WTC11 (cell line): ENCODE results near the gene ZFPL1. TPM values are rescaled to one million over a fixed set of nuclear protein-coding genes. Genes with fewer than 3 reads are reported as not detected.

Experiments used
- ATAC-seq: fragments of 200-7000 bp; cut with Tn5 transposase; 2 replicates; pipeline ENCODE4 v1.10.0; 2021; ENCODE audit warnings: mild to moderate bottlenecking, moderate library complexity
- CTCF ChIA-PET: fragments of 300-600 bp; sonication (Branson Sonifier 250); formaldehyde crosslinking; loops from one replicate; lab custom pipeline; 2021; ENCODE audit warnings: antibody characterized with exemption; lab: Charles Lee
- POLR2A ChIA-PET: fragments of 350-600 bp; sonication (Branson Sonifier 250); formaldehyde crosslinking; loops from one replicate; lab custom pipeline; 2021; ENCODE audit warnings: antibody characterized with exemption; lab: Charles Lee
- DNase-seq: peaks from one replicate; pipeline ENCODE4 v3.0.0; 2021; ENCODE audit warnings: low spot score
- H3K27ac Mint-ChIP-seq: 2 replicates; pipeline ENCODE4 v1.8.0; 2021; ENCODE audit warnings: mixed read lengths
- H3K27me3 Mint-ChIP-seq: 2 replicates; pipeline ENCODE4 v1.8.0; 2021; ENCODE audit warnings: low read depth, mild to moderate bottlenecking, moderate library complexity, mixed read lengths
- H3K36me3 Mint-ChIP-seq: 2 replicates; pipeline ENCODE4 v1.8.0; 2021; ENCODE audit warnings: mixed read lengths
- H3K4me1 Mint-ChIP-seq: 2 replicates; pipeline ENCODE4 v1.8.0; 2022; ENCODE audit warnings: mixed read lengths
- H3K4me3 Mint-ChIP-seq: 2 replicates; pipeline ENCODE4 v1.8.0; 2021; ENCODE audit warnings: mild to moderate bottlenecking, moderate library complexity, mixed read lengths
- H3K9me3 Mint-ChIP-seq: 2 replicates; pipeline ENCODE4 v1.8.0; 2021; ENCODE audit warnings: mixed read lengths
- ARID4B ChIP-seq: sonication (generic); formaldehyde crosslinking; IDR thresholded peaks from 2 replicates; pipeline ENCODE4 v1.8.0; 2023; ENCODE audit warnings: missing genetic modification reagents, mild to moderate bottlenecking, borderline replicate concordance
- CREM ChIP-seq: sonication (generic); formaldehyde crosslinking; IDR thresholded peaks from 2 replicates; pipeline ENCODE4 v1.8.1; 2022; ENCODE audit warnings: mild to moderate bottlenecking, missing genetic modification reagents, moderate library complexity
- CTCF ChIP-seq: fragments of 200-600 bp; IDR thresholded peaks from 2 replicates; pipeline ENCODE4 v1.8.0; 2022; ENCODE audit warnings: antibody characterized with exemption
- EMX1 ChIP-seq: fragments of 250-450 bp; sonication (Bioruptor Pico); IDR thresholded peaks from 2 replicates; pipeline ENCODE4 v1.8.0; 2021; ENCODE audit warnings: mild to moderate bottlenecking
- ESRRA ChIP-seq: sonication (generic); formaldehyde crosslinking; IDR thresholded peaks from 2 replicates; pipeline ENCODE4 v1.8.1; 2022; ENCODE audit warnings: mild to moderate bottlenecking, missing genetic modification reagents, borderline replicate concordance
- GABPB1 ChIP-seq: sonication (generic); formaldehyde crosslinking; IDR thresholded peaks from 2 replicates; pipeline ENCODE4 v1.8.1; 2023; ENCODE audit warnings: mild to moderate bottlenecking, missing genetic modification reagents
- IRF2 ChIP-seq: sonication (generic); formaldehyde crosslinking; IDR thresholded peaks from 2 replicates; pipeline ENCODE4 v1.8.0; 2022; ENCODE audit warnings: low read depth, missing genetic modification reagents, borderline replicate concordance
- JAZF1 ChIP-seq: fragments of 250-450 bp; sonication (Bioruptor Pico); IDR thresholded peaks from 2 replicates; pipeline ENCODE4 v1.9.0; 2021; ENCODE audit warnings: moderate library complexity, mild to moderate bottlenecking, inconsistent platforms
- MLX ChIP-seq: sonication (generic); formaldehyde crosslinking; IDR thresholded peaks from 2 replicates; pipeline ENCODE4 v1.8.1; 2023; ENCODE audit warnings: mild to moderate bottlenecking, missing genetic modification reagents, moderate library complexity
- MXD4 ChIP-seq: fragments of 250-450 bp; sonication (Bioruptor Pico); IDR thresholded peaks from 2 replicates; pipeline ENCODE4 v1.8.0; 2021; ENCODE audit warnings: mild to moderate bottlenecking, moderate library complexity, borderline replicate concordance
- NFE2L1 ChIP-seq: sonication (generic); formaldehyde crosslinking; IDR thresholded peaks from 2 replicates; pipeline ENCODE4 v1.8.1; 2023; ENCODE audit warnings: missing genetic modification reagents
- NR3C1 ChIP-seq: sonication (generic); formaldehyde crosslinking; conservative IDR thresholded peaks from 2 replicates; pipeline ENCODE4 v1.8.1; 2023; ENCODE audit warnings: low read depth, mild to moderate bottlenecking, missing genetic modification reagents
- OVOL2 ChIP-seq: fragments of 250-450 bp; sonication (Bioruptor Pico); IDR thresholded peaks from 2 replicates; pipeline ENCODE4 v1.9.0; 2021; ENCODE audit warnings: mild to moderate bottlenecking, borderline replicate concordance
- SMAD3 ChIP-seq: sonication (generic); formaldehyde crosslinking; IDR thresholded peaks from 2 replicates; pipeline ENCODE4 v1.8.0; 2022; ENCODE audit warnings: missing genetic modification reagents, mild to moderate bottlenecking, borderline replicate concordance
- SP1 ChIP-seq: sonication (generic); formaldehyde crosslinking; conservative IDR thresholded peaks from 2 replicates; pipeline ENCODE4 v1.8.1; 2022; ENCODE audit warnings: missing genetic modification reagents
- ZBTB43 ChIP-seq: sonication (generic); formaldehyde crosslinking; IDR thresholded peaks from 2 replicates; pipeline ENCODE4 v1.8.1; 2023; ENCODE audit warnings: mild to moderate bottlenecking, missing genetic modification reagents
- ZNF121 ChIP-seq: sonication (generic); formaldehyde crosslinking; IDR thresholded peaks from 2 replicates; pipeline ENCODE4 v1.8.0; 2023; ENCODE audit warnings: missing genetic modification reagents
- ZNF532 ChIP-seq: fragments of 250-450 bp; sonication (Bioruptor Pico); IDR thresholded peaks from 2 replicates; pipeline ENCODE4 v1.9.0; 2021; ENCODE audit warnings: mild to moderate bottlenecking, borderline replicate concordance
- total RNA-seq: library from RNA; stranded (reverse); gene quantifications from 3 replicates; pipeline ENCODE4 v1.2.3, GENCODE V29; 2021

ZFPL1 gene
- total RNA-seq, 1 experiment from 2014 or later, result 33.8 TPM

- H3K9me3 Mint-ChIP-seq, result no peaks in the 10 kb centered on the region
- no peak overlapping the region for H3K4me3 Mint-ChIP-seq
- no peak overlapping the region for H3K27ac Mint-ChIP-seq
- DNase-seq (no peak), ATAC-seq (no peak)
- ChIA-PET CTCF (interaction anchor here (0.7 kb wide), 1 partner anchor 43 kb away, joined by 3 read pairs; the partner anchor contains the start of gene ARL2), POLR2A (no interaction called here)
- H3K27me3 Mint-ChIP-seq, result no peaks in the 10 kb centered on the region; the same call in 1 of the 2 replicates
- H3K36me3 Mint-ChIP-seq, result no peaks in the 10 kb centered on the region
- peaks cover 2% of the 10 kb centered on the region for H3K4me1 Mint-ChIP-seq
- TF ChIP-seq SMAD3 (CRISPR knock-in tag), result no peak
- TF ChIP-seq ESRRA, result no peak
- no peak for TF ChIP-seq ARID4B
- TF ChIP-seq GABPB1 (CRISPR knock-in tag), result no peak
- no peak for TF ChIP-seq EMX1 (CRISPR knock-in tag)
- TF ChIP-seq ZNF532, result no peak
- TF ChIP-seq JAZF1 (CRISPR knock-in tag), result no peak
- TF ChIP-seq NR3C1 (CRISPR knock-in tag), result no peak
Observed at GRCh38 chr11:65057526-65057925, 26.5 kb upstream of the ZFPL1 start.

GRCh38 chr11:65058012-65058411, 26.0 kb upstream of the ZFPL1 start:
- POLR2A ChIA-PET, result no interaction called here
- CTCF ChIA-PET, result interaction anchor here (0.5 to 1.0 kb wide), 2 partner anchors 54 to 79 kb away, joined by 3 read pairs; no protein-coding TSS in a partner anchor
- Mint-ChIP-seq H3K27me3 (no peaks in the 10 kb centered on the region; the same call in 1 of the 2 replicates), H3K27ac (no peak overlapping the region), H3K36me3 (no peaks in the 10 kb centered on the region), H3K4me1 (peaks cover 2% of the 10 kb centered on the region), H3K4me3 (no peak overlapping the region), H3K9me3 (no peaks in the 10 kb centered on the region)
- ATAC-seq (no peak), DNase-seq (no peak)
- TF ChIP-seq MLX (CRISPR knock-in tag), result no peak
- TF ChIP-seq NFE2L1 (CRISPR knock-in tag), result no peak
- no peak for TF ChIP-seq ZNF532
- TF ChIP-seq ZBTB43 (CRISPR knock-in tag), result no peak
- no peak for TF ChIP-seq IRF2
- no peak for TF ChIP-seq SP1 (CRISPR knock-in tag)
- no peak for TF ChIP-seq ZNF121 (CRISPR knock-in tag)
- TF ChIP-seq MXD4 (CRISPR knock-in tag), result no peak
- TF ChIP-seq GABPB1 (CRISPR knock-in tag), result no peak
- no peak for TF ChIP-seq CTCF
- TF ChIP-seq CREM (CRISPR knock-in tag), result no peak
- TF ChIP-seq OVOL2 (CRISPR knock-in tag), result no peak
